ENCODE measurements around the gene ZNF695. TPM values are rescaled to one million over a fixed set of nuclear protein-coding genes. Genes with fewer than 3 reads are reported as not detected.

ZNF695 gene
- total and polyA plus RNA-seq, 2 of the 13 experiments (the other 11 are each of a cell fraction or from before 2014, with no cell fraction given): 2.9 to 11.6 TPM

Other genes starting within 250 kb of the ZNF695 start
- gene AHCTF1, start 76.1 kb downstream of the ZNF695 start, total RNA-seq (2016; rRNA removed; fragmentation: Illumina TruSeq; extraction: Trizol): 45.9 and 73.9 TPM in 2 replicates
- 14.8 and 16.6 TPM in 2 replicates for gene AHCTF1, start 76.1 kb downstream of the ZNF695 start, polyA plus RNA-seq (2011; rRNA removed)
- gene ZNF670, start 70.8 kb upstream of the ZNF695 start, total RNA-seq (2016; rRNA removed; fragmentation: Illumina TruSeq; extraction: Trizol): 10.9 and 15.2 TPM in 2 replicates
- gene ZNF670, start 70.8 kb upstream of the ZNF695 start, polyA plus RNA-seq (2011; rRNA removed): 3.1 and 4.2 TPM in 2 replicates
- gene ZNF669, start 96.3 kb upstream of the ZNF695 start, total RNA-seq (2016; rRNA removed; fragmentation: Illumina TruSeq; extraction: Trizol): 13.6 and 14.6 TPM in 2 replicates
- 2.8 and 3.1 TPM in 2 replicates for gene ZNF669, start 96.3 kb upstream of the ZNF695 start, polyA plus RNA-seq (2011; rRNA removed)
- gene ZNF124, start 164.0 kb upstream of the ZNF695 start, total RNA-seq (2016; rRNA removed; fragmentation: Illumina TruSeq; extraction: Trizol): 102 and 134 TPM in 2 replicates
- gene ZNF124, start 164.0 kb upstream of the ZNF695 start, polyA plus RNA-seq (2011; rRNA removed): 6.3 and 9.7 TPM in 2 replicates
- not detected in 2 replicates for gene VN1R5, start 248.0 kb upstream of the ZNF695 start, total RNA-seq (2016; rRNA removed; fragmentation: Illumina TruSeq; extraction: Trizol)
- gene VN1R5, start 248.0 kb upstream of the ZNF695 start, polyA plus RNA-seq (2011; rRNA removed): not detected in 2 replicates

Data from HepG2 (cell line).